IgD-negative memory B cell (primary cell): Measurements from ENCODE around the gene TMEM255B. TPM values are rescaled to one million over a fixed set of nuclear protein-coding genes. Genes with fewer than 3 reads are reported as not detected.
"Not testable (repeated sequence)": the region's sequence is repeated elsewhere in the genome, so short reads cannot be mapped to it uniquely, and the experiment has no call there.

ENCODE experiments used
- H3K27ac Mint-ChIP-seq, 3 donors: one replicate each; pipeline ENCODE4 v1.8.0; 2020 to 2022; ENCODE audit warnings: mild to moderate bottlenecking in 3 of 3, mixed read lengths in 3 of 3, moderate library complexity in 1 of 3
- H3K27me3 Mint-ChIP-seq: one replicate; pipeline ENCODE4 v1.8.0; 2021; ENCODE audit warnings: mixed read lengths
- H3K36me3 Mint-ChIP-seq: one replicate; pipeline ENCODE4 v1.8.0; 2020; ENCODE audit warnings: mild to moderate bottlenecking, mixed read lengths
- H3K4me1 Mint-ChIP-seq, 3 donors: one replicate each; pipeline ENCODE4 v1.8.0; 2020 to 2022; ENCODE audit warnings: mixed read lengths in 3 of 3, mild to moderate bottlenecking in 1 of 3
- H3K4me3 Mint-ChIP-seq, 4 donors: one replicate each; pipeline ENCODE4 v1.8.0; 2020 to 2022; ENCODE audit warnings: mild to moderate bottlenecking in 4 of 4, mixed read lengths in 4 of 4, moderate library complexity in 3 of 4
- H3K9me3 Mint-ChIP-seq, 3 donors: one replicate each; pipeline ENCODE4 v1.8.0; 2020 to 2021; ENCODE audit warnings: mixed read lengths in 3 of 3, mild to moderate bottlenecking in 1 of 3
- polyA plus RNA-seq: library from polyadenylated mRNA; unstranded; fragments of 300-500 nt; fragmentation: Illumina TruSeq; gene quantifications from one replicate; pipeline ENCODE4 v1.2.3, GENCODE V29; 2021

The TMEM255B gene
- polyA plus RNA-seq, 1 donor from 2014 or later: 0.70 TPM

- Mint-ChIP-seq H3K9me3 (peaks cover 0 to 1% (median 0%) of the 10 kb centered on the region in 3 donors), H3K27ac (peak overlapping the region in 2 of 3 donors; percentile 42 to 59), H3K4me1 (peaks cover 6 to 14% (median 13%) of the 10 kb centered on the region in 3 donors), H3K4me3 (no peak overlapping the region), H3K27me3 (peaks cover 3% of the 10 kb centered on the region), H3K36me3 (peaks cover 2% of the 10 kb centered on the region)
Measured at GRCh38 chr13:113820813-113821651, 62.0 kb downstream of the TMEM255B start.

GRCh38 chr13:113821847-113822246, 62.8 kb downstream of the TMEM255B start:
- Mint-ChIP-seq H3K4me1 (peaks cover 2 to 8% (median 6%) of the 10 kb centered on the region in 3 donors), H3K27me3 (peaks cover under 1% of the 10 kb centered on the region), H3K36me3 (peaks cover 2% of the 10 kb centered on the region), H3K9me3 (peaks cover 0 to 1% (median 0%) of the 10 kb centered on the region in 3 donors), H3K4me3 (no peak overlapping the region), H3K27ac (peak overlapping the region in 1 of 3 donors; percentile 42)

- Mint-ChIP-seq H3K4me3 (no peak overlapping the region), H3K36me3 (peaks cover 2% of the 10 kb centered on the region), H3K27me3 (no peaks in the 10 kb centered on the region), H3K4me1 (peaks cover 0 to 6% (median 4%) of the 10 kb centered on the region in 3 donors), H3K27ac (no peak overlapping the region), H3K9me3 (peaks cover 0 to 1% (median 0%) of the 10 kb centered on the region in 3 donors)
Measured at GRCh38 chr13:113822266-113822665, 63.2 kb downstream of the TMEM255B start.

- no peak overlapping the region for H3K4me3 Mint-ChIP-seq
- peaks cover 2% of the 10 kb centered on the region for H3K36me3 Mint-ChIP-seq
- H3K27me3 Mint-ChIP-seq: no peaks in the 10 kb centered on the region
- no peaks in the 10 kb centered on the region for H3K9me3 Mint-ChIP-seq
- H3K27ac Mint-ChIP-seq: no peak overlapping the region
- H3K4me1 Mint-ChIP-seq: peaks cover 0 to 2% (median 2%) of the 10 kb centered on the region in 3 donors
Measured at GRCh38 chr13:113822956-113823744, 64.1 kb downstream of the TMEM255B start.

GRCh38 chr13:113823771-113824170, 64.7 kb downstream of the TMEM255B start:
- Mint-ChIP-seq H3K4me3 (no peak overlapping the region), H3K9me3 (no peaks in the 10 kb centered on the region), H3K36me3 (peaks cover 2% of the 10 kb centered on the region), H3K4me1 (peaks cover 0 to 2% (median 2%) of the 10 kb centered on the region in 3 donors), H3K27me3 (no peaks in the 10 kb centered on the region), H3K27ac (no peak overlapping the region)

- no peak overlapping the region for H3K4me3 Mint-ChIP-seq
- peaks cover 0 to 2% (median 2%) of the 10 kb centered on the region in 3 donors for H3K4me1 Mint-ChIP-seq
- H3K27ac Mint-ChIP-seq: no peak overlapping the region
- H3K9me3 Mint-ChIP-seq: no peaks in the 10 kb centered on the region
- H3K27me3 Mint-ChIP-seq: no peaks in the 10 kb centered on the region
- peaks cover 2% of the 10 kb centered on the region for H3K36me3 Mint-ChIP-seq
Measured at GRCh38 chr13:113825841-113826240, 66.8 kb downstream of the TMEM255B start.

GRCh38 chr13:113826446-113826845, 67.4 kb downstream of the TMEM255B start:
- not testable (repeated sequence) for H3K27ac Mint-ChIP-seq, H3K27me3 Mint-ChIP-seq, H3K36me3 Mint-ChIP-seq

GRCh38 chr13:113827021-113827420, 68.0 kb downstream of the TMEM255B start:
- no peaks in the 10 kb centered on the region for H3K36me3 Mint-ChIP-seq
- no peak overlapping the region for H3K27ac Mint-ChIP-seq
- no peaks in the 10 kb centered on the region for H3K9me3 Mint-ChIP-seq
- H3K4me1 Mint-ChIP-seq: peaks cover 0 to 2% (median 2%) of the 10 kb centered on the region in 3 donors
- no peak overlapping the region for H3K4me3 Mint-ChIP-seq
- no peaks in the 10 kb centered on the region for H3K27me3 Mint-ChIP-seq

More at GRCh38 chr13:113826446-113826845, 67.4 kb downstream of the TMEM255B start:
- not testable (repeated sequence) for H3K4me1 Mint-ChIP-seq, H3K4me3 Mint-ChIP-seq, H3K9me3 Mint-ChIP-seq

GRCh38 chr13:113828282-113828825, 69.3 kb downstream of the TMEM255B start:
- Mint-ChIP-seq H3K9me3 (no peaks in the 10 kb centered on the region), H3K27ac (no peak overlapping the region), H3K4me3 (no peak overlapping the region), H3K4me1 (peaks cover 0 to 2% (median under 1%) of the 10 kb centered on the region in 3 donors), H3K36me3 (no peaks in the 10 kb centered on the region), H3K27me3 (no peaks in the 10 kb centered on the region)

- not testable (repeated sequence) for H3K27ac Mint-ChIP-seq, H3K36me3 Mint-ChIP-seq, H3K4me3 Mint-ChIP-seq, H3K4me1 Mint-ChIP-seq, H3K9me3 Mint-ChIP-seq, H3K27me3 Mint-ChIP-seq
Measured at GRCh38 chr13:113830426-113830950, 71.5 kb downstream of the TMEM255B start.

GRCh38 chr13:113831061-113831460, 72.0 kb downstream of the TMEM255B start:
- Mint-ChIP-seq H3K36me3 (no peaks in the 10 kb centered on the region), H3K27ac (no peak overlapping the region), H3K4me3 (no peak overlapping the region), H3K27me3 (no peaks in the 10 kb centered on the region), H3K4me1 (peaks cover 0 to 3% (median 2%) of the 10 kb centered on the region in 3 donors), H3K9me3 (no peaks in the 10 kb centered on the region)

- Mint-ChIP-seq H3K27ac (no peak overlapping the region), H3K4me3 (no peak overlapping the region), H3K27me3 (no peaks in the 10 kb centered on the region), H3K36me3 (no peaks in the 10 kb centered on the region), H3K9me3 (no peaks in the 10 kb centered on the region), H3K4me1 (peaks cover 0 to 3% (median 3%) of the 10 kb centered on the region in 3 donors)
Measured at GRCh38 chr13:113832205-113832604, 73.2 kb downstream of the TMEM255B start.

GRCh38 chr13:113832631-113833030, 73.6 kb downstream of the TMEM255B start:
- Mint-ChIP-seq H3K4me3 (no peak overlapping the region), H3K27me3 (no peaks in the 10 kb centered on the region), H3K36me3 (no peaks in the 10 kb centered on the region), H3K27ac (no peak overlapping the region), H3K4me1 (peaks cover 0 to 5% (median 3%) of the 10 kb centered on the region in 3 donors), H3K9me3 (no peaks in the 10 kb centered on the region)

- Mint-ChIP-seq H3K9me3 (no peaks in the 10 kb centered on the region), H3K27ac (no peak overlapping the region), H3K4me3 (no peak overlapping the region), H3K36me3 (no peaks in the 10 kb centered on the region), H3K27me3 (no peaks in the 10 kb centered on the region), H3K4me1 (peaks cover 0 to 5% (median 3%) of the 10 kb centered on the region in 3 donors)
Measured at GRCh38 chr13:113833111-113833830, 74.2 kb downstream of the TMEM255B start.
